Measurements from ENCODE around the gene SELPLG. TPM values are rescaled to one million over a fixed set of nuclear protein-coding genes. Genes with fewer than 3 reads are reported as not detected.

Gene SELPLG
- total and polyA plus RNA-seq, 2 donors (not counting 1 experiment from before 2014, with no cell fraction given): 6.1 to 8.0 TPM

GRCh38 chr12:108643941-108644810, 10.5 kb upstream of the SELPLG start:
- H3K4me3 ChIP-seq (ENCODE audit: control extremely low read depth in 1 of 5, extremely low read depth in 1 of 5, insufficient read depth in 1 of 5, low read depth in 2 of 5, low read length in 4 of 5): no peak overlapping the region
- H3K27me3 ChIP-seq (replicated peaks in 1 of 4; ENCODE audit: control extremely low read depth in 1 of 4, control insufficient read depth in 3 of 4, insufficient read depth in 4 of 4, low read length in 3 of 4): no peaks in the 10 kb centered on the region
- ATAC-seq (ENCODE audit: low read depth) (no peak), DNase-seq (no peak)
- ChIA-PET POLR2A (interaction anchor here (1.5 kb wide), 1 partner anchor 11 kb away, joined by 3 read pairs; no protein-coding TSS in a partner anchor), CTCF (interaction anchor here (0.6 to 10.3 kb wide), 5 partner anchors 9 to 74 kb away, joined by 3 to 133 read pairs (median 5); partner anchors contain the start of gene SELPLG)
- Mint-ChIP-seq H3K9me3 (ENCODE audit: insufficient read depth) (no peaks in the 10 kb centered on the region), H3K27me3 (no peaks in the 10 kb centered on the region), H3K4me3 (no peak overlapping the region), H3K27ac (peak overlapping the region; percentile 78), H3K4me1 (peaks cover 81% of the 10 kb centered on the region)
- H3K79me2 ChIP-seq (ENCODE audit: control insufficient read depth, insufficient read depth, low read length): peaks cover 7% of the 10 kb centered on the region
- WGBS (ENCODE audit: insufficient coverage): 89% methylated on average over 10 of the region's 18 CpGs
- peaks cover 48 to 53% of the 10 kb centered on the region in 2 donors for H3K4me1 ChIP-seq (ENCODE audit: control insufficient read depth in 2 of 2, insufficient read depth in 2 of 2, low read length in 2 of 2)
- no peak overlapping the region for H2AFZ ChIP-seq (ENCODE audit: insufficient read depth, low read depth, low read length, poor library complexity, severe bottlenecking)
- peaks cover 12 to 54% of the 10 kb centered on the region in 2 experiments for H3K36me3 ChIP-seq (replicated peaks in 1 of 2; ENCODE audit: control extremely low read depth in 1 of 2, control insufficient read depth in 1 of 2, extremely low read depth in 1 of 2, insufficient read depth in 2 of 2, low read length in 1 of 2)
- no peaks in the 10 kb centered on the region for H3K9me3 ChIP-seq (ENCODE audit: control extremely low read depth in 1 of 3, control insufficient read depth in 2 of 3, insufficient read depth in 1 of 3, low read length in 2 of 3)
- intact Hi-C loops (cut with micrococcal nuclease): no loop called here
- H3K27ac ChIP-seq (ENCODE audit: low read length in 2 of 2): peak overlapping the region in 1 of 2 donors; percentile 95
- no peaks in the 10 kb centered on the region for H4K20me1 ChIP-seq (ENCODE audit: control insufficient read depth, insufficient read depth, low read length, poor library complexity, severe bottlenecking)
- H3K9ac ChIP-seq (ENCODE audit: low read length): no peak overlapping the region
- TF ChIP-seq CTCF (IDR thresholded peaks at IDR 0.05) (no peak), EZH2 (IDR thresholded peaks at IDR 0.05; ENCODE audit: borderline replicate concordance, insufficient read depth, low read depth, low read length, poor library complexity, severe bottlenecking) (no peak)
- no peak overlapping the region for H3K4me2 ChIP-seq (replicated peaks; ENCODE audit: low read depth, low read length, poor library complexity, severe bottlenecking)
